CD14-positive monocyte (primary cell): Measurements from ENCODE around the gene PHKA2. TPM values are rescaled to one million over a fixed set of nuclear protein-coding genes. Genes with fewer than 3 reads are reported as not detected.

ENCODE experiments used
- DNase-seq, 3 donors: peaks; one replicate each; pipeline ENCODE4 v3.0.0-alpha.2; 2011 to 2022
- H2AFZ ChIP-seq: 2 replicates; pipeline ENCODE4 v1.6.0; 2012; ENCODE audit warnings: mild to moderate bottlenecking, low read depth, low read length, inconsistent platforms; ENCODE audit not compliant: insufficient read depth, poor library complexity, severe bottlenecking
- H3K27ac ChIP-seq, 2 donors: 1 replicate in 1 of 2; 2 replicates in 1 of 2; pipeline ENCODE4 v1.5.1; 2012 to 2013; ENCODE audit warnings: low read length in 2 of 2, control low read depth in 1 of 2, inconsistent platforms in 1 of 2, low read depth in 1 of 2, mild to moderate bottlenecking in 1 of 2
- H3K27me3 ChIP-seq, 2 donors: one replicate each; pipeline versions ENCODE4 v1.6.0 to v1.6.1; 2011 to 2013; ENCODE audit warnings: low read length in 2 of 2; ENCODE audit not compliant: control insufficient read depth in 2 of 2, insufficient read depth in 2 of 2
- H3K36me3 ChIP-seq, 2 donors: replicated peaks in 1 of 2; 1 replicate in 1 of 2; 2 replicates in 1 of 2; pipeline versions ENCODE4 v1.5.1 to v1.6.1; 2012 to 2013; ENCODE audit warnings: low read length in 2 of 2, control low read depth in 1 of 2, inconsistent platforms in 1 of 2, mild to moderate bottlenecking in 1 of 2; ENCODE audit not compliant: insufficient read depth in 2 of 2, control insufficient read depth in 1 of 2
- H3K4me1 ChIP-seq, 2 donors: 1 replicate in 1 of 2; 2 replicates in 1 of 2; pipeline versions ENCODE4 v1.5.1 to v1.6.1; 2012 to 2013; ENCODE audit warnings: low read length in 2 of 2, control low read depth in 1 of 2, inconsistent platforms in 1 of 2, mild to moderate bottlenecking in 1 of 2, moderate library complexity in 1 of 2; ENCODE audit not compliant: insufficient read depth in 2 of 2, control insufficient read depth in 1 of 2
- H3K4me2 ChIP-seq: replicated peaks from 2 replicates; pipeline ENCODE3; 2012; ENCODE audit warnings: low read length, moderate library complexity, mild to moderate bottlenecking; ENCODE audit not compliant: poor library complexity, severe bottlenecking; ENCODE audit errors: extremely low read depth
- H3K4me3 ChIP-seq, 3 experiments: fragments of 200-600 bp in 1 of 3; sonication (generic) in 1 of 3; replicated peaks in 1 of 3; 1 replicate in 2 of 3; 2 replicates in 1 of 3; pipeline ENCODE4 v1.5.1; 2011 to 2013; ENCODE audit warnings: low read length in 3 of 3, mild to moderate bottlenecking in 3 of 3, control low read depth in 2 of 3, low read depth in 2 of 3, inconsistent platforms in 1 of 3, moderate library complexity in 1 of 3
- H3K79me2 ChIP-seq: 2 replicates; pipeline ENCODE4 v1.6.0; 2012; ENCODE audit warnings: mild to moderate bottlenecking, control low read depth, inconsistent platforms, low read length, moderate library complexity; ENCODE audit not compliant: insufficient read depth
- H3K9ac ChIP-seq: 2 replicates; pipeline ENCODE4 v1.6.0; 2017; ENCODE audit warnings: low read length, mild to moderate bottlenecking; ENCODE audit not compliant: insufficient read depth, poor library complexity, severe bottlenecking
- H3K9me3 ChIP-seq, 2 donors: replicated peaks in 1 of 2; 1 replicate in 1 of 2; 2 replicates in 1 of 2; pipeline versions ENCODE4 v1.5.1 to v1.6.1; 2012 to 2013; ENCODE audit warnings: low read length in 2 of 2, control low read depth in 1 of 2; ENCODE audit not compliant: control insufficient read depth in 1 of 2, insufficient read depth in 1 of 2
- H4K20me1 ChIP-seq: 2 replicates; pipeline ENCODE4 v1.6.0; 2012; ENCODE audit warnings: mild to moderate bottlenecking, low read length, control low read depth, moderate library complexity; ENCODE audit not compliant: insufficient read depth
- H3K27ac Mint-ChIP-seq, 7 donors: one replicate each; pipeline ENCODE4 v1.8.0; 2020; ENCODE audit warnings: mild to moderate bottlenecking in 7 of 7, mixed read lengths in 7 of 7, moderate library complexity in 6 of 7, inconsistent platforms in 2 of 7
- H3K27me3 Mint-ChIP-seq, 3 donors: one replicate each; pipeline ENCODE4 v1.8.0; 2021 to 2022; ENCODE audit warnings: low read depth in 3 of 3, mild to moderate bottlenecking in 3 of 3, mixed read lengths in 3 of 3, moderate library complexity in 3 of 3, inconsistent platforms in 1 of 3
- H3K36me3 Mint-ChIP-seq, 2 donors: one replicate each; pipeline ENCODE4 v1.8.0; 2020; ENCODE audit warnings: mixed read lengths in 2 of 2, inconsistent platforms in 1 of 2, mild to moderate bottlenecking in 1 of 2
- H3K4me1 Mint-ChIP-seq: one replicate; pipeline ENCODE4 v1.8.0; 2020; ENCODE audit warnings: mild to moderate bottlenecking, mixed read lengths
- H3K4me3 Mint-ChIP-seq, 2 donors: one replicate each; pipeline ENCODE4 v1.8.0; 2020; ENCODE audit warnings: mild to moderate bottlenecking in 2 of 2, mixed read lengths in 2 of 2, moderate library complexity in 1 of 2
- H3K9me3 Mint-ChIP-seq, 7 donors: one replicate each; pipeline ENCODE4 v1.8.0; 2020 to 2022; ENCODE audit warnings: mixed read lengths in 7 of 7, mild to moderate bottlenecking in 6 of 7, moderate library complexity in 6 of 7, inconsistent platforms in 2 of 7
- CTCF ChIP-seq: fragments of 200-600 bp; IDR thresholded peaks from one replicate; pipeline ENCODE4 v1.8.0; 2022; ENCODE audit warnings: antibody characterized with exemption, mild to moderate bottlenecking
- WGBS: methylation state at CpG from one replicate; pipeline ENCODE4 v1.1.5; 2013; ENCODE audit warnings: missing lambda C conversion rate; ENCODE audit not compliant: insufficient coverage; 5-methylcytosine and 5-hydroxymethylcytosine counted together
- intact Hi-C, 2 donors: fragments of 100-400 bp; cut with micrococcal nuclease; formaldehyde crosslinking; loops; one replicate each; pipeline versions ENCODE4 v1.15.0 to v1.15.1; 2023
- polyA plus RNA-seq, 3 donors: library from polyadenylated mRNA; depleted of rRNA in 1 of 3; unstranded in 2 of 3; stranded (reverse) in 1 of 3; fragments of 300-500 nt in 2 of 3; fragments of >200 nt in 1 of 3; fragmentation: Illumina TruSeq in 2 of 3; gene quantifications; 1 replicate in 2 of 3; 2 replicates in 1 of 3; pipeline ENCODE4 v1.2.3, GENCODE V29; 2012 to 2021

PHKA2 gene
- polyA plus RNA-seq, 3 donors = 8.7 to 63.3 (median 9.1) TPM

- H3K27ac Mint-ChIP-seq = no peak overlapping the region
- H3K4me1 Mint-ChIP-seq = no peaks in the 10 kb centered on the region
- H3K27me3 Mint-ChIP-seq = no peaks in the 10 kb centered on the region
- Histone ChIP-seq H3K9ac (no peak overlapping the region), H3K27me3 (no peaks in the 10 kb centered on the region), H3K4me1 (no peaks in the 10 kb centered on the region), H3K4me2 (no peak overlapping the region), H3K36me3 (no peaks in the 10 kb centered on the region), H3K27ac (no peak overlapping the region), H3K79me2 (no peaks in the 10 kb centered on the region), H2AFZ (no peak overlapping the region), H3K4me3 (no peak overlapping the region), H3K9me3 (no peaks in the 10 kb centered on the region), H4K20me1 (no peaks in the 10 kb centered on the region)
- no peak for TF ChIP-seq CTCF
- no peaks in the 10 kb centered on the region for H3K36me3 Mint-ChIP-seq
- DNase-seq = no peak
- peaks cover 0 to 2% (median 0%) of the 10 kb centered on the region in 7 donors for H3K9me3 Mint-ChIP-seq
- intact Hi-C loops = no loop called here
- no peak overlapping the region for H3K4me3 Mint-ChIP-seq
- no CpG with 5 or more reads among the region's 3 CpGs for WGBS
Observed at GRCh38 chrX:19030805-19031204, 46.9 kb upstream of the PHKA2 start.

GRCh38 chrX:19028560-19028959 is 44.6 kb upstream of the PHKA2 start:
- WGBS = 100% methylated on average over 4 of the region's 6 CpGs
- H3K27me3 ChIP-seq = no peaks in the 10 kb centered on the region
- peaks cover 0 to 2% (median 0%) of the 10 kb centered on the region in 7 donors for H3K9me3 Mint-ChIP-seq
- TF ChIP-seq CTCF = no peak
- H3K4me2 ChIP-seq = no peak overlapping the region
- H3K4me3 Mint-ChIP-seq = no peak overlapping the region
- intact Hi-C loops = no loop called here
- H3K9ac ChIP-seq = no peak overlapping the region
- DNase-seq = no peak
- H3K4me3 ChIP-seq = no peak overlapping the region
- no peaks in the 10 kb centered on the region for H3K4me1 ChIP-seq
- no peak overlapping the region for H3K27ac ChIP-seq
- H4K20me1 ChIP-seq = no peaks in the 10 kb centered on the region
- H3K79me2 ChIP-seq = no peaks in the 10 kb centered on the region
- no peak overlapping the region for H3K27ac Mint-ChIP-seq
- no peak overlapping the region for H2AFZ ChIP-seq
- no peaks in the 10 kb centered on the region for H3K4me1 Mint-ChIP-seq
- H3K36me3 Mint-ChIP-seq = no peaks in the 10 kb centered on the region
- H3K9me3 ChIP-seq = no peaks in the 10 kb centered on the region
- peaks cover 0 to 2% (median 0%) of the 10 kb centered on the region in 3 donors for H3K27me3 Mint-ChIP-seq
- H3K36me3 ChIP-seq = no peaks in the 10 kb centered on the region
